H1 (cell line): ENCODE data around the gene TFCP2. TPM values are rescaled to one million over a fixed set of nuclear protein-coding genes. Genes with fewer than 3 reads are reported as not detected.

Experiments used
- ASH2L ChIP-seq: fragments of 200-600, 300-600 bp; sonication (generic); IDR thresholded peaks from one replicate; pipeline ENCODE4 v1.7.1; 2017; ENCODE audit warnings: low read length
- CHD1 ChIP-seq: IDR thresholded peaks from 2 replicates; pipeline ENCODE4 v1.6.1; 2012; ENCODE audit warnings: low read depth, low read length, improper control_type of control experiment
- FOSL1 ChIP-seq: IDR thresholded peaks from 2 replicates; pipeline ENCODE4 v1.6.1; 2011; ENCODE audit warnings: mild to moderate bottlenecking, low read depth, low read length, moderate library complexity; ENCODE audit not compliant: insufficient read depth
- JUND ChIP-seq: IDR thresholded peaks from 2 replicates; pipeline ENCODE4 v1.6.1; 2011; ENCODE audit warnings: mild to moderate bottlenecking, improper control_type of control experiment, low read length
- MAX ChIP-seq: IDR thresholded peaks from 2 replicates; pipeline ENCODE4 v1.6.1; 2012; ENCODE audit warnings: inconsistent platforms
- SAP30 ChIP-seq: fragments of 300-600 bp; sonication (generic); IDR thresholded peaks from 2 replicates; pipeline ENCODE4 v1.7.1; 2012; ENCODE audit warnings: low read length, moderate library complexity, mild to moderate bottlenecking, inconsistent platforms; ENCODE audit not compliant: insufficient read depth, insufficient replicate concordance
- SIN3A ChIP-seq, 2 experiments: IDR thresholded peaks in 1 of 2; conservative IDR thresholded peaks in 1 of 2; 2 replicates each; pipeline ENCODE4 v1.6.1; 2011 to 2012; ENCODE audit warnings: low read length in 2 of 2, improper control_type of control experiment in 1 of 2, low read depth in 1 of 2, mild to moderate bottlenecking in 1 of 2
- TAF1 ChIP-seq: IDR thresholded peaks from 2 replicates; pipeline ENCODE4 v1.6.1; 2011; ENCODE audit warnings: mild to moderate bottlenecking, low read depth, low read length
- TAF7 ChIP-seq: optimal IDR thresholded peaks from 2 replicates; pipeline ENCODE3; 2011; ENCODE audit warnings: low read depth, mild to moderate bottlenecking, inconsistent platforms, low read length, moderate library complexity, borderline replicate concordance
- ZNF274 ChIP-seq: IDR thresholded peaks from 2 replicates; pipeline ENCODE4 v1.7.0; 2012; ENCODE audit warnings: low read length, borderline replicate concordance; ENCODE audit errors: extremely low read depth
- polyA plus RNA-seq, 7 experiments: library from polyadenylated mRNA; depleted of rRNA in 3 of 7; stranded (reverse) in 5 of 7; unstranded in 2 of 7; fragments of >200 nt in 5 of 7; fragments of 200-250 nt in 2 of 7; gene quantifications; 1 replicate in 5 of 7; 2 replicates in 1 of 7; 4 replicates in 1 of 7; pipeline versions ENCODE4 v1.2.1 to v1.2.3, GENCODE V29; 2011 to 2013; ENCODE audit warnings: missing spikeins in 2 of 7, mixed read lengths in 2 of 7
- total RNA-seq: library from RNA; stranded (reverse); fragmentation: NEBNext Ultra II Directional; extraction: Animal tissue kit (Norgen Biotek cat#: 25700); gene quantifications from 2 replicates; pipeline ENCODE4 v1.2.1, GENCODE V29; 2021
- TF ChIP-seq, protein P1 (sequence below): fragments of 300-600 bp; sonication (generic); IDR thresholded peaks from 2 replicates; pipeline ENCODE4 v1.7.1; 2012; ENCODE audit warnings: low read length, moderate library complexity, mild to moderate bottlenecking, inconsistent platforms; ENCODE audit not compliant: insufficient replicate concordance

The TFCP2 gene
- total and polyA plus RNA-seq, 2 of the 8 experiments (the other 6 are each of a cell fraction or from before 2014, with no cell fraction given), result 19.8 to 49.2 TPM

- TF ChIP-seq, protein P1, sequence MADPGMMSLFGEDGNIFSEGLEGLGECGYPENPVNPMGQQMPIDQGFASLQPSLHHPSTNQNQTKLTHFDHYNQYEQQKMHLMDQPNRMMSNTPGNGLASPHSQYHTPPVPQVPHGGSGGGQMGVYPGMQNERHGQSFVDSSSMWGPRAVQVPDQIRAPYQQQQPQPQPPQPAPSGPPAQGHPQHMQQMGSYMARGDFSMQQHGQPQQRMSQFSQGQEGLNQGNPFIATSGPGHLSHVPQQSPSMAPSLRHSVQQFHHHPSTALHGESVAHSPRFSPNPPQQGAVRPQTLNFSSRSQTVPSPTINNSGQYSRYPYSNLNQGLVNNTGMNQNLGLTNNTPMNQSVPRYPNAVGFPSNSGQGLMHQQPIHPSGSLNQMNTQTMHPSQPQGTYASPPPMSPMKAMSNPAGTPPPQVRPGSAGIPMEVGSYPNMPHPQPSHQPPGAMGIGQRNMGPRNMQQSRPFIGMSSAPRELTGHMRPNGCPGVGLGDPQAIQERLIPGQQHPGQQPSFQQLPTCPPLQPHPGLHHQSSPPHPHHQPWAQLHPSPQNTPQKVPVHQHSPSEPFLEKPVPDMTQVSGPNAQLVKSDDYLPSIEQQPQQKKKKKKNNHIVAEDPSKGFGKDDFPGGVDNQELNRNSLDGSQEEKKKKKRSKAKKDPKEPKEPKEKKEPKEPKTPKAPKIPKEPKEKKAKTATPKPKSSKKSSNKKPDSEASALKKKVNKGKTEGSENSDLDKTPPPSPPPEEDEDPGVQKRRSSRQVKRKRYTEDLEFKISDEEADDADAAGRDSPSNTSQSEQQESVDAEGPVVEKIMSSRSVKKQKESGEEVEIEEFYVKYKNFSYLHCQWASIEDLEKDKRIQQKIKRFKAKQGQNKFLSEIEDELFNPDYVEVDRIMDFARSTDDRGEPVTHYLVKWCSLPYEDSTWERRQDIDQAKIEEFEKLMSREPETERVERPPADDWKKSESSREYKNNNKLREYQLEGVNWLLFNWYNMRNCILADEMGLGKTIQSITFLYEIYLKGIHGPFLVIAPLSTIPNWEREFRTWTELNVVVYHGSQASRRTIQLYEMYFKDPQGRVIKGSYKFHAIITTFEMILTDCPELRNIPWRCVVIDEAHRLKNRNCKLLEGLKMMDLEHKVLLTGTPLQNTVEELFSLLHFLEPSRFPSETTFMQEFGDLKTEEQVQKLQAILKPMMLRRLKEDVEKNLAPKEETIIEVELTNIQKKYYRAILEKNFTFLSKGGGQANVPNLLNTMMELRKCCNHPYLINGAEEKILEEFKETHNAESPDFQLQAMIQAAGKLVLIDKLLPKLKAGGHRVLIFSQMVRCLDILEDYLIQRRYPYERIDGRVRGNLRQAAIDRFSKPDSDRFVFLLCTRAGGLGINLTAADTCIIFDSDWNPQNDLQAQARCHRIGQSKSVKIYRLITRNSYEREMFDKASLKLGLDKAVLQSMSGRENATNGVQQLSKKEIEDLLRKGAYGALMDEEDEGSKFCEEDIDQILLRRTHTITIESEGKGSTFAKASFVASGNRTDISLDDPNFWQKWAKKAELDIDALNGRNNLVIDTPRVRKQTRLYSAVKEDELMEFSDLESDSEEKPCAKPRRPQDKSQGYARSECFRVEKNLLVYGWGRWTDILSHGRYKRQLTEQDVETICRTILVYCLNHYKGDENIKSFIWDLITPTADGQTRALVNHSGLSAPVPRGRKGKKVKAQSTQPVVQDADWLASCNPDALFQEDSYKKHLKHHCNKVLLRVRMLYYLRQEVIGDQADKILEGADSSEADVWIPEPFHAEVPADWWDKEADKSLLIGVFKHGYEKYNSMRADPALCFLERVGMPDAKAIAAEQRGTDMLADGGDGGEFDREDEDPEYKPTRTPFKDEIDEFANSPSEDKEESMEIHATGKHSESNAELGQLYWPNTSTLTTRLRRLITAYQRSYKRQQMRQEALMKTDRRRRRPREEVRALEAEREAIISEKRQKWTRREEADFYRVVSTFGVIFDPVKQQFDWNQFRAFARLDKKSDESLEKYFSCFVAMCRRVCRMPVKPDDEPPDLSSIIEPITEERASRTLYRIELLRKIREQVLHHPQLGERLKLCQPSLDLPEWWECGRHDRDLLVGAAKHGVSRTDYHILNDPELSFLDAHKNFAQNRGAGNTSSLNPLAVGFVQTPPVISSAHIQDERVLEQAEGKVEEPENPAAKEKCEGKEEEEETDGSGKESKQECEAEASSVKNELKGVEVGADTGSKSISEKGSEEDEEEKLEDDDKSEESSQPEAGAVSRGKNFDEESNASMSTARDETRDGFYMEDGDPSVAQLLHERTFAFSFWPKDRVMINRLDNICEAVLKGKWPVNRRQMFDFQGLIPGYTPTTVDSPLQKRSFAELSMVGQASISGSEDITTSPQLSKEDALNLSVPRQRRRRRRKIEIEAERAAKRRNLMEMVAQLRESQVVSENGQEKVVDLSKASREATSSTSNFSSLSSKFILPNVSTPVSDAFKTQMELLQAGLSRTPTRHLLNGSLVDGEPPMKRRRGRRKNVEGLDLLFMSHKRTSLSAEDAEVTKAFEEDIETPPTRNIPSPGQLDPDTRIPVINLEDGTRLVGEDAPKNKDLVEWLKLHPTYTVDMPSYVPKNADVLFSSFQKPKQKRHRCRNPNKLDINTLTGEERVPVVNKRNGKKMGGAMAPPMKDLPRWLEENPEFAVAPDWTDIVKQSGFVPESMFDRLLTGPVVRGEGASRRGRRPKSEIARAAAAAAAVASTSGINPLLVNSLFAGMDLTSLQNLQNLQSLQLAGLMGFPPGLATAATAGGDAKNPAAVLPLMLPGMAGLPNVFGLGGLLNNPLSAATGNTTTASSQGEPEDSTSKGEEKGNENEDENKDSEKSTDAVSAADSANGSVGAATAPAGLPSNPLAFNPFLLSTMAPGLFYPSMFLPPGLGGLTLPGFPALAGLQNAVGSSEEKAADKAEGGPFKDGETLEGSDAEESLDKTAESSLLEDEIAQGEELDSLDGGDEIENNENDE, result no peak
- no peak for TF ChIP-seq ZNF274
- TF ChIP-seq SIN3A (conservative IDR thresholded peaks at IDR 0.05 in 1 of 2, IDR thresholded peaks at IDR 0.05 in 1 of 2; ENCODE audit: low read depth in 1 of 2, low read length in 2 of 2), result no peak
- no peak for TF ChIP-seq SAP30
- TF ChIP-seq CHD1, result no peak
- TF ChIP-seq MAX, result no peak
- no peak for TF ChIP-seq TAF7
- no peak for TF ChIP-seq TAF1
- TF ChIP-seq JUND, result no peak
- no peak for TF ChIP-seq FOSL1
- TF ChIP-seq ASH2L, result no peak
Observed at GRCh38 chr12:51132693-51133092, 40.2 kb downstream of the TFCP2 start (continued).
